CD8-positive, alpha-beta memory T cell (primary cell): ENCODE measurements around the gene SRSF12. TPM values are rescaled to one million over a fixed set of nuclear protein-coding genes. Genes with fewer than 3 reads are reported as not detected.

ENCODE experiments used
- CTCF ChIA-PET: fragments of 350-600 bp; sonication (Branson Sonifier 250); formaldehyde crosslinking; loops from one replicate; lab custom pipeline; 2021; ENCODE audit warnings: antibody characterized with exemption; lab: Charles Lee
- POLR2A ChIA-PET: fragments of 350-600 bp; sonication (Branson Sonifier 250); formaldehyde crosslinking; loops from one replicate; lab custom pipeline; 2021; ENCODE audit warnings: antibody characterized with exemption; lab: Charles Lee
- DNase-seq, 5 donors: peaks; one replicate each; pipeline versions ENCODE4 v3.0.0 to v3.0.0-alpha.2; 2020 to 2022; ENCODE audit warnings: mixed read lengths in 1 of 5
- H3K27ac ChIP-seq: one replicate; pipeline ENCODE4 v1.7.0; 2013; ENCODE audit warnings: low read depth, mild to moderate bottlenecking, low read length, moderate library complexity
- H3K27me3 ChIP-seq: 2 replicates; pipeline ENCODE4 v1.7.0; 2013; ENCODE audit warnings: low read length, mild to moderate bottlenecking; ENCODE audit not compliant: insufficient read depth, poor library complexity, severe bottlenecking
- H3K36me3 ChIP-seq: 2 replicates; pipeline ENCODE4 v1.7.0; 2013; ENCODE audit warnings: mild to moderate bottlenecking, low read length, moderate library complexity; ENCODE audit not compliant: insufficient read depth
- H3K4me1 ChIP-seq: 2 replicates; pipeline ENCODE4 v1.7.0; 2013; ENCODE audit warnings: mild to moderate bottlenecking, low read length, moderate library complexity; ENCODE audit not compliant: insufficient read depth
- H3K4me3 ChIP-seq: 2 replicates; pipeline ENCODE4 v1.7.0; 2013; ENCODE audit warnings: mild to moderate bottlenecking, low read length
- H3K9me3 ChIP-seq: 2 replicates; pipeline ENCODE4 v1.7.0; 2013; ENCODE audit warnings: mild to moderate bottlenecking, low read length
- H3K27ac Mint-ChIP-seq, 8 donors: one replicate each; pipeline ENCODE4 v1.8.0; 2020 to 2021; ENCODE audit warnings: mixed read lengths in 8 of 8, mild to moderate bottlenecking in 6 of 8, inconsistent platforms in 3 of 8, moderate library complexity in 3 of 8
- H3K27me3 Mint-ChIP-seq, 2 donors: one replicate each; pipeline ENCODE4 v1.8.0; 2020 to 2021; ENCODE audit warnings: mixed read lengths in 2 of 2, mild to moderate bottlenecking in 1 of 2, moderate library complexity in 1 of 2
- H3K36me3 Mint-ChIP-seq, 3 donors: one replicate each; pipeline ENCODE4 v1.8.0; 2020 to 2021; ENCODE audit warnings: mixed read lengths in 3 of 3, inconsistent platforms in 1 of 3, mild to moderate bottlenecking in 1 of 3
- H3K4me1 Mint-ChIP-seq, 3 donors: one replicate each; pipeline ENCODE4 v1.8.0; 2020 to 2021; ENCODE audit warnings: mixed read lengths in 3 of 3, inconsistent platforms in 1 of 3, mild to moderate bottlenecking in 1 of 3
- H3K4me3 Mint-ChIP-seq, 7 donors: one replicate each; pipeline ENCODE4 v1.8.0; 2020 to 2021; ENCODE audit warnings: mixed read lengths in 7 of 7, mild to moderate bottlenecking in 6 of 7, moderate library complexity in 4 of 7, inconsistent platforms in 2 of 7
- H3K9me3 Mint-ChIP-seq, 5 donors: one replicate each; pipeline ENCODE4 v1.8.0; 2020 to 2022; ENCODE audit warnings: mixed read lengths in 5 of 5, mild to moderate bottlenecking in 3 of 5, moderate library complexity in 2 of 5, inconsistent platforms in 1 of 5
- polyA plus RNA-seq: library from polyadenylated mRNA; unstranded; fragments of 300-500 nt; fragmentation: Illumina TruSeq; gene quantifications from one replicate; pipeline ENCODE4 v1.2.3, GENCODE V29; 2021
- total RNA-seq, 2 experiments: library from RNA; stranded (reverse); gene quantifications; one replicate each; pipeline ENCODE4 v1.2.3, GENCODE V29; 2021

SRSF12 gene
- total and polyA plus RNA-seq, 3 experiments from 2014 or later: 0.23 to 0.81 (median 0.71) TPM

DNA sequence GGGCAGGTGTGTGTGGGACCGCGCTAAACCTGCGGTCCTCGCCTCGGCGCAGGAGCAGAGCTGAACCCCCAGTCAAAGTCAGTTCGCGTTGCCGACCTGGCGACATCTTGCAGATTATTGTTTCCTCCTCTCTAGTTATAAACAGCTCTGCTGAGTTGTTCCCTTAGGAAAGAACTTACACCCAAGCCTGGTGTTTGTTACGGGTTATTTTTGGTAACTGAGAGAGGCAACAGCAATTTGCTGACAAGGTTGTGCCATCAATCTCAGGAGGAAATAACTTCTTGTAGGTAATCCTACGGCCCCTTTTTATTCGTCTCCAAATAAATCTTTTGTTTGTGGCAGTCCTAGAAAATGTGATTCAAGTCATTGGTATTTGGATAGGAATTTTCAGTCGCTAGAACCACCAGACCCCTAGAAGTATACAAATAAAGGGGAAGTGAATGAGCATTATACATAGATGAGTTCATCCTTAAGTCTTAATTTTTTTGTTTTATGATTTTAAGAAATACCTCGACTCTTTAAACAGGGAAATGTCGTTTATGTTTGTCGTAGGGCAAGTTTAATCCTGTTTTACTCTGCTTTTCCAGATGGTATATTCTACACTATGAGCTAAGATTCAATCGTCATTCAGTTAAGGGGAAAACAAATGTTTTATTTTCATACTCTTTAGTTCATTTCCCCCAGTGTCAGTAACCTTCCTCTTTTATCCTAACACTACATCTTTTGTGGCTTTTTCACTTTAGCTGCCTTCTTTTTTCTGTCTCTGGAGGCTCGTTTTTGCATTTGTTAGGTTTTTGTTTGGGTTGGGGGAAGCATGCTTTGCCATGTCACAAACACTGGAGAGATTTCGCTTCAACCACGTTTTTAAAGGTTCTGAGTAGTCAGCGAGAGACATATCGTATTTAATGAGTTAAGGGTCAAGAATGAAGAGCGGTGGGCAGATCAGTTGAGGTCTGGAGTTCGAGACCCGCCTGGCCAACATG, 29.1 kb upstream of the SRSF12 start:
- POLR2A ChIA-PET: interaction anchor here (0.6 to 5.7 kb wide), 5 partner anchors 29 to 206 kb away, joined by 3 to 91 read pairs (median 5); partner anchors contain the start of genes PNRC1, RNGTT, SRSF12 and UBE2J1
- Mint-ChIP-seq H3K4me1 (peaks cover 22 to 52% (median 36%) of the 10 kb centered on the region in 3 donors), H3K36me3 (peaks cover 0 to 25% (median 11%) of the 10 kb centered on the region in 3 donors), H3K9me3 (no peaks in the 10 kb centered on the region), H3K27ac (peak overlapping the region in 7 of 8 donors; percentile 4 to 71 (median 54)), H3K4me3 (peak overlapping the region; percentile 79 to 91 (median 87)), H3K27me3 (no peaks in the 10 kb centered on the region)
- Histone ChIP-seq H3K27me3 (no peaks in the 10 kb centered on the region), H3K4me1 (peaks cover 9% of the 10 kb centered on the region), H3K4me3 (peak overlapping the region; percentile 73), H3K27ac (peak overlapping the region; percentile 62), H3K9me3 (no peaks in the 10 kb centered on the region), H3K36me3 (no peaks in the 10 kb centered on the region)
- CTCF ChIA-PET: interaction anchor here (0.8 to 3.7 kb wide), 6 partner anchors 7 to 225 kb away, joined by 3 to 21 read pairs (median 6); partner anchors contain the start of gene PNRC1
- DNase-seq: peak in 1 of 5 donors; percentile 35

DNA sequence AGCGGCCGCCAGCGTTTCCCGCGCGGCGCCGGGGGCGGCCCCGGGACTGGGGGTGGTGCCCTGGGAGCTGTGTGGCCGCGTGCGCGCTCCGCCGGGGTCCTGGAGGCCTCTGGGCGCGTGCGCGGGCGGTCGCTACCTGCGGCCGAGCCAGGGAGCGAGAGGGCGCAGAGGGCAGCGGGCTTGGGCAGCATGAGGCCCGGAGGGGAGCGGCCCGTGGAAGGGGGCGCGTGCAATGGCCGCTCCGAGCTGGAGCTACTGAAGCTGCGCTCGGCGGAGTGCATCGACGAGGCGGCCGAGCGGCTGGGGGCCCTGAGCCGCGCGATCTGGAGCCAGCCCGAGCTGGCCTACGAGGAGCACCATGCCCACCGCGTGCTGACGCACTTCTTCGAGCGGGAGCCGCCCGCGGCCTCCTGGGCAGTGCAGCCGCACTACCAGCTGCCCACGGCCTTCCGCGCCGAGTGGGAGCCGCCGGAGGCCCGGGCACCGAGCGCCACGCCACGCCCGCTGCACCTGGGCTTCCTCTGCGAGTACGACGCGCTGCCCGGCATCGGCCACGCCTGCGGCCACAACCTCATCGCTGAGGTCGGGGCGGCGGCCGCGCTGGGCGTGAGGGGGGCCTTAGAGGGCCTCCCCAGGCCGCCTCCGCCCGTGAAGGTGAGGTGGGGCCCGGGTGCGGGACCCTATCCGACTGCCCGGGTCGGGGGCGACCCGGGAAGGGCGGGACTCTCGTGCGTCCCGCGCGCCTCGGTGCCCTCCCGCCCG, 28.3 kb upstream of the SRSF12 start, which contains the start of gene PM20D2:
Gene PM20D2 (plus strand): TSS at position 100 of the 762 bp plus-strand sequence. CDS start 90 bp downstream, at position 190.
- no peaks in the 10 kb centered on the region for H3K9me3 ChIP-seq
- no peaks in the 10 kb centered on the region for H3K36me3 ChIP-seq
- Mint-ChIP-seq H3K36me3 (peaks cover 0 to 18% (median 11%) of the 10 kb centered on the region in 3 donors), H3K4me3 (peak within 1 kb of the TSS; percentile 91 to 98 (median 94)), H3K4me1 (peaks cover 22 to 45% (median 36%) of the 10 kb centered on the region in 3 donors), H3K27me3 (no peaks in the 10 kb centered on the region), H3K27ac (peak within 1 kb of the TSS; percentile 44 to 97 (median 96)), H3K9me3 (no peaks in the 10 kb centered on the region)
- ChIA-PET CTCF (interaction anchor here (0.9 to 3.7 kb wide), 8 partner anchors 8 to 183 kb away, joined by 3 to 21 read pairs (median 4); partner anchors contain the start of genes PNRC1 and RNGTT), POLR2A (interaction anchor here (0.6 to 5.7 kb wide), 7 partner anchors 29 to 1440 kb away, joined by 3 to 91 read pairs (median 5); partner anchors contain the start of genes PNRC1, RNGTT, SRSF12 and UBE2J1)
- DNase-seq: peak; percentile 47 to 70 (median 59)
- no peaks in the 10 kb centered on the region for H3K27me3 ChIP-seq
- peaks cover 9% of the 10 kb centered on the region for H3K4me1 ChIP-seq
- peak within 1 kb of the TSS; percentile 62 for H3K27ac ChIP-seq
- peak within 1 kb of the TSS; percentile 73 for H3K4me3 ChIP-seq

DNA sequence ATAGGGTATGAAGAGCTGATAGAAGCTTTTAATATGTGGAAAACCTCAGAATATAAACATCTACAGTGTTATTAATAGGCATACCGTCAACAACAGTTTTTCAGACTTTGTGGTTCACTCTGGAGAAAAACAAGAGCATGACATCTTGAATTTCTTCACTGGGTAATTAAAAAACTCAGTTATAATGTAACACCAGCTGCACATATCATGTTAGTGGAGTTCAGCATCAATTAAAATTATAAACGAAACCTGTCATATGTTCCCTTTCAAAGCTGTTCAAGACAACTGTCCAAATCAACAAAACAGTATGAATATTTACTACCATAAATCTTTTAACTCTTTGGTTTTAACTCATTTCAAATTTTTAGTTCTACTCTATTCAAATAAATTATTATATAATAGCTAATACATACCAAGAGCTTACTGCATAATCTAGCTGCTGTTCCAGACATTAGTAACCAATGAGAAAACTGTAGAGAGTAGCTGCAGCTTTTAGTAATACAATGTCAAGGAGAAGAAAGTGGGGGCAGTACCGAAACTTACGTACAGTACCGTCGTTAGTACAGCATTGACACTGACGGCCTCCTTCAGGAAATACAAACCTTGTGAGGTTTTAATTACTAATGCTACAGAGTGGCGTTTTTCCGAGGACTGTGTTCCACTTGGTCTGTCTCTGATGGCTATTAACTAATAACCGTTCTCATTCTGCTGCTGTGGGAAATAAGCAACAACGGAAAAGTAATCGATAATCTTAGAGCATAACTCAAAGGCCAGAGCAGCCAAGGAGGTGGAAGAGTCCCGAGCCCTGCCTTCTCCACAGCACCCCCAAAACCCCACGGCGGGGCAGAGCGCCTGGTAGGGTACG, 27.5 kb upstream of the SRSF12 start:
- no peaks in the 10 kb centered on the region for H3K36me3 ChIP-seq
- peaks cover 22 to 45% (median 36%) of the 10 kb centered on the region in 3 donors for H3K4me1 Mint-ChIP-seq
- H3K9me3 Mint-ChIP-seq: no peaks in the 10 kb centered on the region
- H3K4me3 ChIP-seq: peak overlapping the region; percentile 73
- H3K27me3 ChIP-seq: no peaks in the 10 kb centered on the region
- peak overlapping the region; percentile 91 to 98 (median 94) for H3K4me3 Mint-ChIP-seq
- peak overlapping the region; percentile 44 to 97 (median 96) for H3K27ac Mint-ChIP-seq
- H3K27me3 Mint-ChIP-seq: no peaks in the 10 kb centered on the region
- ChIA-PET POLR2A (interaction anchor here (0.6 to 5.7 kb wide), 6 partner anchors 28 to 1441 kb away, joined by 3 to 91 read pairs (median 5); partner anchors contain the start of genes PNRC1, RNGTT and SRSF12), CTCF (interaction anchor here (0.8 to 3.7 kb wide), 9 partner anchors 9 to 182 kb away, joined by 3 to 21 read pairs (median 4); partner anchors contain the start of genes PNRC1 and RNGTT)
- peaks cover 9% of the 10 kb centered on the region for H3K4me1 ChIP-seq
- H3K27ac ChIP-seq: peak overlapping the region; percentile 62
- H3K9me3 ChIP-seq: no peaks in the 10 kb centered on the region
- peak in 3 of 5 donors; percentile 2 to 51 (median 38) for DNase-seq
- H3K36me3 Mint-ChIP-seq: peaks cover 0 to 18% (median 14%) of the 10 kb centered on the region in 3 donors

DNA sequence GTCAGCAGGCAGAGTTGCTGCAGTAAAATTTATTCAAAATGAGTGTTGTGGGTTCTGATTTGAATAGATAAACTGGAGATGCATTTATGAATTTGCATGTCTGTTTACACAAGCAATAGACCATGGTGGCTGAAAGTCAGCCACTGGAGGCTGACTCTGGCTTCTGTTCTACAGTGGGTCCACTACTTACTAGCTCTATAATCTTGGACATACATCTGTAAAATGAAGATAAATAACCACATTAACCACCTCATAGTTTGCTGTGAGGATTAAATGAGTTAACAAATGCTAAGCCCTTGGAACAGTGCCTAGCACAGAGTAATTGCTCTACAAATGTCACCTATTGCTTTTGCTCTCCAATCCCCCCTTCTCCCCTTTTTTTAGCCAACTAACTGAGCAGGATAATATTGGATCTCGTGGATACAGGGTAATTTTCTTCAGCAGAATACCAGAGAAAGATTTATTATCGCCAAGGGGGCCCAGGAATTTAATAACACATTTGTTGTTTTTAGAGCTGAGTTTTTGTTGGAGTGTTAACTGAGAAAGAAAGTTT, 26.6 kb upstream of the SRSF12 start:
- Mint-ChIP-seq H3K4me3 (peak overlapping the region in 3 of 7 donors; percentile 20 to 98 (median 26)), H3K27ac (peak overlapping the region in 5 of 8 donors; percentile 30 to 63 (median 51)), H3K27me3 (no peaks in the 10 kb centered on the region), H3K9me3 (no peaks in the 10 kb centered on the region), H3K36me3 (peaks cover 0 to 10% (median 7%) of the 10 kb centered on the region in 3 donors), H3K4me1 (peaks cover 20 to 38% (median 30%) of the 10 kb centered on the region in 3 donors)
- H3K9me3 ChIP-seq: no peaks in the 10 kb centered on the region
- no peak overlapping the region for H3K27ac ChIP-seq
- no peak overlapping the region for H3K4me3 ChIP-seq
- no peaks in the 10 kb centered on the region for H3K27me3 ChIP-seq
- ChIA-PET CTCF (interaction anchor here (1.5 to 3.7 kb wide), 3 partner anchors 10 to 161 kb away, joined by 4 to 21 read pairs (median 15); partner anchors contain the start of gene PNRC1), POLR2A (interaction anchor here (5.7 kb wide), 1 partner anchor 64 kb away, joined by 91 read pairs; the partner anchor contains the start of gene PNRC1)
- peaks cover 9% of the 10 kb centered on the region for H3K4me1 ChIP-seq
- H3K36me3 ChIP-seq: no peaks in the 10 kb centered on the region
- no peak for DNase-seq

DNA sequence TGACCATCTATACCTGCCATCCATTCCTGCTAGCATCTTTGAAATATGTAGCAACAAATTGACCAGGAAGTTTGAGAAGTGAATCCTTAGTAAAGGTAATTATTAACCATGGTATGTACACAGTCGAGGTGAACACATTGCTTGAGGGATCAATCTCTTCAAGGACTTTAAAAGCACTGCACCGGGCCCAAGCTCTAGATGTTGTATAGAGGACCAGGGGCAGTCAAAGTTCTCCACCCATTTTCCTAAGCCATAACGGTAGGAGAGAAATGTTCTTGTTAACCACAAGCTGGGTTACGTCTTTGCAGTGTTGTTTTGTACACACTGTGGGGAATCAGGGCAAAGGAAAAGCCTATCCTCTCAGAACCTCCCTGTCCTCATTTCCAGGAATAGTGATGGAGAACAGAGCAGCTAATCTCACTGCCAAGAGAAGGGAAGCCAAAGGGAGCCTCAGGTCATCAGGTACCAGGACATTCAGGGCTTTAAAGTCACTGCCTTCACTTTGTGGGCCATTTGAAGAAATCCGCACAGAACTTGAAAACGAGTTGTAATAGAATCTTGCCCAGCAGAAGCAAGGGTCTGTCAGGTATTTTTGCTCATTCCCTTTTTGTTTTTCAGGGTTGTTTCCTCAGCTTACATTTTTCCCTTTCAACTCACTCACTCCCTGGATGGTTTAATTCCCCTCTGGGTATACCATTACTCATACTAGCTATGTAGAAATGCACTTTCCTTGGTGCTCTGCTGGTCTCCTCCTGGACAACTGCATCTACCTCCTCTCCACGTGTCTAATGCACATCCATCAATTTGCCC, 22.7 kb upstream of the SRSF12 start:
- no peaks in the 10 kb centered on the region for H3K36me3 ChIP-seq
- H3K9me3 Mint-ChIP-seq: no peaks in the 10 kb centered on the region
- CTCF ChIA-PET: interaction anchor here (1.2 to 1.5 kb wide), 2 partner anchors 9 to 158 kb away, joined by 3 read pairs; no protein-coding TSS in a partner anchor

More for the DNA sequence above, 22.7 kb upstream of the SRSF12 start:
- Mint-ChIP-seq H3K27me3 (no peaks in the 10 kb centered on the region), H3K27ac (peak overlapping the region in 1 of 8 donors; percentile 78), H3K4me3 (peak overlapping the region in 1 of 7 donors; percentile 1), H3K36me3 (peaks cover 0 to 3% (median 1%) of the 10 kb centered on the region in 3 donors), H3K4me1 (peaks cover 2 to 12% (median 5%) of the 10 kb centered on the region in 3 donors)
- no peak for DNase-seq
- H3K4me1 ChIP-seq: no peaks in the 10 kb centered on the region
- H3K4me3 ChIP-seq: no peak overlapping the region
- POLR2A ChIA-PET: no interaction called here
- no peaks in the 10 kb centered on the region for H3K9me3 ChIP-seq
- no peak overlapping the region for H3K27ac ChIP-seq
- H3K27me3 ChIP-seq: no peaks in the 10 kb centered on the region
